Ishikawa (cell line): ENCODE data around the gene ADK.

Source experiments
- CEBPB ChIP-seq: IDR thresholded peaks from 2 replicates; pipeline ENCODE4 v1.6.1; 2012
- CREB1 ChIP-seq: IDR thresholded peaks from 2 replicates; pipeline ENCODE4 v1.6.1; 2012; ENCODE audit warnings: low read depth
- EGR1 ChIP-seq: IDR thresholded peaks from 2 replicates; pipeline ENCODE4 v1.6.1; 2012
- EP300 ChIP-seq: IDR thresholded peaks from 2 replicates; pipeline ENCODE4 v1.6.1; 2012; ENCODE audit warnings: borderline replicate concordance
- FOXM1 ChIP-seq: IDR thresholded peaks from 2 replicates; pipeline ENCODE4 v1.6.1; 2012; ENCODE audit warnings: low read depth, borderline replicate concordance
- MAX ChIP-seq: IDR thresholded peaks from 2 replicates; pipeline ENCODE4 v1.6.1; 2012
- NFIC ChIP-seq: IDR thresholded peaks from 2 replicates; pipeline ENCODE4 v1.6.1; 2012
- RAD21 ChIP-seq: IDR thresholded peaks from 2 replicates; pipeline ENCODE4 v1.6.1; 2012; ENCODE audit warnings: low read depth
- REST ChIP-seq: IDR thresholded peaks from 2 replicates; pipeline ENCODE4 v1.6.1; 2012; ENCODE audit warnings: low read depth, mild to moderate bottlenecking
- TAF1 ChIP-seq: IDR thresholded peaks from 2 replicates; pipeline ENCODE4 v1.6.1; 2012; ENCODE audit warnings: low read depth, mild to moderate bottlenecking
- USF1 ChIP-seq: IDR thresholded peaks from 2 replicates; pipeline ENCODE4 v1.6.1; 2012
- YY1 ChIP-seq: IDR thresholded peaks from 2 replicates; pipeline ENCODE4 v1.6.1; 2012; ENCODE audit warnings: low read depth
- ZBTB7A ChIP-seq: IDR thresholded peaks from 2 replicates; pipeline ENCODE4 v1.6.1; 2012; ENCODE audit warnings: low read depth

GRCh38 chr10:74120911-74121310 lies 30.1 kb upstream of the ADK start:
- no peak for TF ChIP-seq EP300
- no peak for TF ChIP-seq YY1
- TF ChIP-seq MAX = no peak
- TF ChIP-seq ZBTB7A = no peak
- no peak for TF ChIP-seq TAF1
- TF ChIP-seq CREB1 = no peak
- TF ChIP-seq REST = no peak
- TF ChIP-seq USF1 = no peak
- no peak for TF ChIP-seq FOXM1
- no peak for TF ChIP-seq CEBPB
- no peak for TF ChIP-seq RAD21
- TF ChIP-seq EGR1 = no peak
- TF ChIP-seq NFIC = no peak
